RWPE2 (cell line): ENCODE data around the gene MBOAT2.
"Not testable (repeated sequence)": the region's sequence is repeated elsewhere in the genome, so short reads cannot be mapped to it uniquely, and the experiment has no call there.

Experiments used
- ATAC-seq: fragments of 200-7000 bp; cut with Tn5 transposase; 3 replicates; pipeline ENCODE4 v1.9.1; 2021; ENCODE audit warnings: low read depth
- DNase-seq: peaks from one replicate; pipeline ENCODE4 v3.0.0-alpha.2; 2020; ENCODE audit warnings: low spot score
- H3K27ac ChIP-seq: fragments of 450-650 bp; 2 replicates; pipeline ENCODE4 v1.5.1; 2017; ENCODE audit warnings: mild to moderate bottlenecking; ENCODE audit not compliant: poor library complexity, severe bottlenecking
- H3K27me3 ChIP-seq: fragments of 250-450 bp; sonication (Bioruptor Pico); 2 replicates; pipeline ENCODE4 v1.5.1; 2021; ENCODE audit warnings: mild to moderate bottlenecking, moderate library complexity; ENCODE audit not compliant: insufficient read depth, poor library complexity, severe bottlenecking
- H3K36me3 ChIP-seq: fragments of 250-450 bp; sonication (Bioruptor Pico); 2 replicates; pipeline ENCODE4 v1.5.1; 2020; ENCODE audit warnings: low read depth, mild to moderate bottlenecking, moderate library complexity
- H3K4me1 ChIP-seq: fragments of 250-450 bp; sonication (Bioruptor Pico); 2 replicates; pipeline ENCODE4 v1.5.1; 2021; ENCODE audit warnings: mild to moderate bottlenecking, moderate library complexity; ENCODE audit not compliant: insufficient read depth, poor library complexity, severe bottlenecking
- H3K4me3 ChIP-seq: fragments of 250-450 bp; sonication (Bioruptor Pico); 2 replicates; pipeline ENCODE4 v1.5.1; 2021; ENCODE audit warnings: mild to moderate bottlenecking, moderate library complexity; ENCODE audit not compliant: severe bottlenecking
- H3K9me3 ChIP-seq: fragments of 250-450 bp; sonication (Bioruptor Pico); 2 replicates; pipeline ENCODE4 v1.5.1; 2021; ENCODE audit warnings: mild to moderate bottlenecking, moderate library complexity; ENCODE audit not compliant: severe bottlenecking
- CTCF ChIP-seq: fragments of 450-650 bp; IDR thresholded peaks from one replicate; pipeline ENCODE4 v1.5.1; 2017; ENCODE audit warnings: mild to moderate bottlenecking, moderate library complexity; ENCODE audit not compliant: poor library complexity, severe bottlenecking

The MBOAT2 gene

GRCh38 chr2:8918412-8918811 is 85.1 kb downstream of the MBOAT2 start:
- Histone ChIP-seq H3K36me3 (peaks cover 11% of the 10 kb centered on the region), H3K27ac (no peak overlapping the region), H3K9me3 (no peaks in the 10 kb centered on the region), H3K27me3 (no peaks in the 10 kb centered on the region), H3K4me1 (peaks cover 8% of the 10 kb centered on the region), H3K4me3 (no peak overlapping the region)
- DNase-seq (no peak), ATAC-seq (no peak)
- no peak for TF ChIP-seq CTCF

- Histone ChIP-seq H3K27me3 (no peaks in the 10 kb centered on the region), H3K36me3 (peaks cover 7% of the 10 kb centered on the region), H3K27ac (no peak overlapping the region), H3K9me3 (peaks cover 4% of the 10 kb centered on the region), H3K4me1 (peaks cover 7% of the 10 kb centered on the region), H3K4me3 (no peak overlapping the region)
- ATAC-seq, result no peak
- no peak for TF ChIP-seq CTCF
- no peak for DNase-seq
These were observed 87.5 kb downstream of the MBOAT2 start for GRCh38 chr2:8915941-8916340.

GRCh38 chr2:8913767-8914166 is 89.7 kb downstream of the MBOAT2 start:
- H3K27ac ChIP-seq, H3K27me3 ChIP-seq, DNase-seq, H3K4me1 ChIP-seq, H3K4me3 ChIP-seq, H3K36me3 ChIP-seq, H3K9me3 ChIP-seq, ATAC-seq: not testable (repeated sequence)

- ATAC-seq (no peak), DNase-seq (no peak)
- Histone ChIP-seq H3K4me3 (no peak overlapping the region), H3K36me3 (peaks cover 23% of the 10 kb centered on the region), H3K4me1 (no peaks in the 10 kb centered on the region), H3K9me3 (peaks cover 9% of the 10 kb centered on the region), H3K27ac (no peak overlapping the region), H3K27me3 (no peaks in the 10 kb centered on the region)
- TF ChIP-seq CTCF, result no peak
These were observed 95.7 kb downstream of the MBOAT2 start for GRCh38 chr2:8907764-8908288.

GRCh38 chr2:8903924-8904323 is 99.6 kb downstream of the MBOAT2 start:
- not testable (repeated sequence) for ATAC-seq, H3K4me1 ChIP-seq, H3K27me3 ChIP-seq, DNase-seq, H3K27ac ChIP-seq, H3K4me3 ChIP-seq, H3K9me3 ChIP-seq
- peaks cover 23% of the 10 kb centered on the region for H3K36me3 ChIP-seq

GRCh38 chr2:8902757-8903156 is 100.7 kb downstream of the MBOAT2 start:
- H3K4me3 ChIP-seq, H3K27me3 ChIP-seq, ATAC-seq, DNase-seq, H3K4me1 ChIP-seq, H3K9me3 ChIP-seq, H3K27ac ChIP-seq: not testable (repeated sequence)
- H3K36me3 ChIP-seq, result peaks cover 15% of the 10 kb centered on the region

GRCh38 chr2:8897206-8897605 is 106.3 kb downstream of the MBOAT2 start:
- H3K27ac ChIP-seq, ATAC-seq, H3K27me3 ChIP-seq, H3K4me3 ChIP-seq, H3K4me1 ChIP-seq, DNase-seq, H3K9me3 ChIP-seq: not testable (repeated sequence)
- peaks cover 16% of the 10 kb centered on the region for H3K36me3 ChIP-seq

GRCh38 chr2:8896671-8897070 is 106.8 kb downstream of the MBOAT2 start:
- not testable (repeated sequence) for H3K4me3 ChIP-seq, H3K27ac ChIP-seq, H3K4me1 ChIP-seq, H3K27me3 ChIP-seq, H3K9me3 ChIP-seq, ATAC-seq, DNase-seq
- H3K36me3 ChIP-seq, result peaks cover 18% of the 10 kb centered on the region

GRCh38 chr2:8895087-8895912 is 108.2 kb downstream of the MBOAT2 start:
- not testable (repeated sequence) for DNase-seq, H3K27me3 ChIP-seq, H3K4me3 ChIP-seq, H3K4me1 ChIP-seq, H3K27ac ChIP-seq, H3K9me3 ChIP-seq, ATAC-seq
- peaks cover 18% of the 10 kb centered on the region for H3K36me3 ChIP-seq
